Peyer's patch (tissue), 4 donors: Measurements from ENCODE around the gene BTNL9.

Experiments used
- CTCF ChIP-seq, 6 experiments: fragments of 450-650 bp in 4 of 6; fragments of 200-600 bp in 2 of 6; sonication (generic) in 1 of 6; IDR thresholded peaks; one replicate each; pipeline ENCODE4 v1.5.1; 2017 to 2019; ENCODE audit warnings: antibody characterized with exemption in 6 of 6, mild to moderate bottlenecking in 3 of 6, moderate library complexity in 1 of 6
- POLR2A ChIP-seq, 2 donors: fragments of 450-650 bp; IDR thresholded peaks; one replicate each; pipeline ENCODE4 v1.5.1; 2017; ENCODE audit warnings: antibody characterized with exemption in 2 of 2, mild to moderate bottlenecking in 2 of 2, moderate library complexity in 2 of 2

GRCh38 chr5:181039471-181039870, 595 bp upstream of the BTNL9 start:
- TF ChIP-seq CTCF (IDR thresholded peaks at IDR 0.05) = no peak
- no peak for TF ChIP-seq POLR2A (IDR thresholded peaks at IDR 0.05)
